Epithelial cell of esophagus (primary cell): ENCODE data around the gene ZNF831.

ENCODE experiments used
- DNase-seq: peaks from one replicate; pipeline ENCODE4 v3.0.0; 2010; ENCODE audit warnings: low read depth
- H3K4me3 ChIP-seq: 2 replicates; pipeline ENCODE4 v1.5.1; 2011; ENCODE audit warnings: mild to moderate bottlenecking, low read length, control low read depth
- CTCF ChIP-seq: IDR thresholded peaks from 2 replicates; pipeline ENCODE4 v1.5.1; 2011; ENCODE audit warnings: low read depth, mild to moderate bottlenecking, low read length, control low read depth, inconsistent platforms; ENCODE audit not compliant: insufficient read depth; ENCODE audit errors: missing control alignments

ZNF831 gene

DNA sequence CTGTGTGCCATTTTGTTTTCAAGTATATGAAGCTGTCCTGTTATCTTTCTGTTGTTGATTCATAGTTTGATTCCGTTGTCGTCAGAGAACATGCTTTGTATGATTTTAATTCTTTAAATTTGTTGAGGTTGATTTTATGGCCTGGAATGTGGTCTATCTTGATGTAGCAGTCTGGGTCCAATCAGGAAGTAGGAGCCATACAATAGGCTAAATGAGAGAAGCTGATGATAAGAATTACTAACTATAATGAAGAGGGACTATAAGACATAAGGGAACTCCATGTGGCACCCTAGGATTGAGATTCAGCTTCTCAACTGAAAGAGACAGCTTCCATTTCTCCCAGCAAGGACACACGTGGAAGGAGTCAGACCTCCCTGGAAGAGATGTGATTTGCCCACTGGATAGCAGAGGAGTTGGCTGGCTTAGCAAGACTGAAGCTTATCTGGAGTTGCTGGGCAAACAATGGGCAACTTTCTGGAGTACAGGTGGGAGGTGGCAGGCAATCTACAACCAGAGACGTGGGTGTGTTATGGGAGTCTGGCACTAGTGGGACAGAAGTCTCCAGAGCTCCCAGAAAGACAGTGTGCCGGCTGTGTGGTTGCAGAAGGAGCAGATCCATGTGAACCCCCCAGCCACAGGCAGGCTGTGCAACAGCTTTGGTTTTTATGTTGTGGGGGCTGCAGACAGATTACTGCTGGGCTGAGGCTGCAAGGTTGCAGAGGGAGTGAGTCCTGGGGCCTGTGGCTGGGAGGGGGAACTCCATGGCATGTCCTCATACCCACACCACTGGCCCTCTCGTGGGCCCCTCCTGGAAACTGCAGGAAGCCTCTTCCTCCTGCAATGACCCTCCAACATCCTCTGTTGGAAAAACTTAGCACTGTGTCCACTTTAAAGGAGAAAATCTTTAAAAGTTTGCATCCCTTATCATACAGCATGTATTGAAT is 7.1 kb downstream of the ZNF831 start:
- no peak for DNase-seq
- no peak for TF ChIP-seq CTCF
- no peak overlapping the region for H3K4me3 ChIP-seq

GRCh38 chr20:59171986-59172385 is 8.4 kb downstream of the ZNF831 start:
- no peak for DNase-seq
- H3K4me3 ChIP-seq: no peak overlapping the region
- no peak for TF ChIP-seq CTCF

DNA sequence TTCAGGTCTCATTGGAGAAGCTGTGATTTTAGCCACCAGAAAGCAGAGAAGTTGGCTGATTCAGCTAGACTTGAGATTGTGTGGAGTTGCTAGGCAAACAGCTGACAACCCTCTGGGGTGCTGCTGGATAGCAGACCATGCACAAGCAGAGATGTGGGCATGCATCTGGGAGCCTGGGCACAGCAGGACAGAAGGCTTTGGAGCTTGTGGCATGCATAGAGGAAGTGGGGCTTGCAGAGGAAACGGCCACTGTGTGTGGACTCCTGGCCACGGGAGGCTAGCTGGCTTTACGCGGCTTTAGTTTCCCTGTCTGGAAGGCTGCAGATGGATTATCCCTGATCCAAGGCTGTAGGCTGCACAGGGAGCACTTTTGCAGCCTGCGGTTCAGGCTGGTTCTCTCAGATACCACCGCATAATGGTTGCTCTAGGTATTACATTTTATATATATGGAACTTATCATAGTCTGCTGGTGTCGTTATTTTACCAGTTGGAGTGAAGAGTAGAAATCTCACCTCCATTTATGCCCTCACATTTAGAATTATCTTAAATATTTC is 10.4 kb downstream of the ZNF831 start:
- TF ChIP-seq CTCF: no peak
- DNase-seq: no peak
- no peak overlapping the region for H3K4me3 ChIP-seq

DNA sequence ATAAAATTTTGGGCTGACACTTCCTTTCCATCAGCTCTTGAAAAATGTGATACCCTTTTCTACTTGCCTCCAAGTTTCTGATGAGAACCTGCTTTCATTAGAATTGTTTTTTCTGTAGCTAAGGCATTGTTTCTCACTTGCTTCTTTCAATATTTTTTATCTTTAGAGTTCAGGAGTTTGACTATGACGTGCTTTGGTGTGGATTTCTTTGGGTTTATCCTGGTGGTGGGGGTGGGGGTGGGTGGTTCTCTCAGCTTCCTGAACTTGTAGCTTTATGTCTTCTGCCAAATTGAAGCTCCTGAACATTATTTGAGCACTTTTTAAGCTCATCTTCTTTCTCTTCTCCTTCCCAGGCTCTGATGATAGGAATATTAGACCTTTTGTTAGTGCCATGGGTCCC is 11.4 kb downstream of the ZNF831 start:
- TF ChIP-seq CTCF: no peak
- DNase-seq: no peak
- H3K4me3 ChIP-seq: no peak overlapping the region

- DNase-seq: no peak
- no peak for TF ChIP-seq CTCF
- no peak overlapping the region for H3K4me3 ChIP-seq
Observed at GRCh38 chr20:59175861-59176260, 12.2 kb downstream of the ZNF831 start.

DNA sequence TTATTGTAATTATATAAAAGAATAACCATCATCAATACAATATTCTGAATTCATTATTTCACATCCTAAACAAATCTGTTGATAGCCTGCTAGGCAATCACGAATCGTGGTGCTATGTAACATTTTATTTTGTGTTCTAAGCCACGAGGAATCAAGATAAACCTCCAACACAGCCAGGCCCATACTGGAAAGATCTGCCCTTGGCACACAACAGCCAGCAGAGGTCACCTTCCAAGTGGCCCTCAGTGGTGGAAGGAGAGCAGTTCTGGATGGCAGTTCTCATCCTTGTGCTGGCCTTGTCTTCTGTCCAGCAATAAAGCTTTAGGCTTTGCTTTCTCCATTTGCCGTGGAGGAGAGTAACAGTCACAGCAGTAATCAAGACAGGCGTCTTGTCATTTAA is 13.2 kb downstream of the ZNF831 start:
- no peak overlapping the region for H3K4me3 ChIP-seq
- no peak for DNase-seq
- TF ChIP-seq CTCF: no peak
